SK-N-MC (cell line): ENCODE measurements around the gene CYP1A2.

Source experiments
- EZH2 ChIP-seq: fragments of 200-600 bp; sonication (generic); IDR thresholded peaks from one replicate; pipeline ENCODE4 v1.6.1; 2017; ENCODE audit warnings: antibody characterized with exemption
- FOXP2 ChIP-seq: optimal IDR thresholded peaks from 2 replicates; pipeline ENCODE3; 2011; ENCODE audit warnings: mild to moderate bottlenecking, moderate library complexity; ENCODE audit not compliant: insufficient read depth; ENCODE audit errors: extremely low read length, control extremely low read depth
- POLR2AphosphoS5 ChIP-seq: IDR thresholded peaks from 2 replicates; pipeline ENCODE4 v1.6.1; 2012; ENCODE audit warnings: mild to moderate bottlenecking, low read depth, low read length, borderline replicate concordance

- TF ChIP-seq FOXP2 (no peak), EZH2 (no peak), POLR2AphosphoS5 (no peak)
Measured at GRCh38 chr15:74732846-74733245, 15.8 kb upstream of the CYP1A2 start.
